Uterus (tissue), 4 donors: ENCODE results near the gene CLTB. TPM values are rescaled to one million over a fixed set of nuclear protein-coding genes. Genes with fewer than 3 reads are reported as not detected.

Experiments used
- DNase-seq, 2 donors: peaks; one replicate each; pipeline ENCODE4 v3.0.0-alpha.2; 2019 to 2020
- H3K27ac ChIP-seq, 2 donors: fragments of 200-600 bp; sonication (generic); 1 replicate in 1 of 2; 2 replicates in 1 of 2; pipeline ENCODE4 v1.5.1; 2016 to 2018
- H3K27me3 ChIP-seq, 2 donors: fragments of 200-600 bp; sonication (generic); one replicate each; pipeline ENCODE4 v1.5.1; 2018 to 2019; ENCODE audit warnings: control low read depth in 1 of 2
- H3K36me3 ChIP-seq, 2 donors: fragments of 200-600 bp; sonication (generic); one replicate each; pipeline ENCODE4 v1.5.1; 2019; ENCODE audit warnings: control low read depth in 1 of 2
- H3K4me1 ChIP-seq, 2 donors: fragments of 200-600 bp; sonication (generic); one replicate each; pipeline ENCODE4 v1.5.1; 2018 to 2019; ENCODE audit warnings: control low read depth in 1 of 2
- H3K4me3 ChIP-seq, 2 donors: fragments of 200-600 bp; sonication (generic); 1 replicate in 1 of 2; 2 replicates in 1 of 2; pipeline ENCODE4 v1.5.1; 2018 to 2019; ENCODE audit warnings: mild to moderate bottlenecking in 1 of 2
- H3K9me3 ChIP-seq, 2 donors: fragments of 200-600 bp; sonication (generic); one replicate each; pipeline ENCODE4 v1.5.1; 2019; ENCODE audit warnings: control low read depth in 1 of 2
- POLR2A ChIP-seq, 2 donors: fragments of 450-650 bp; IDR thresholded peaks; one replicate each; pipeline ENCODE4 v1.6.1; 2016; ENCODE audit warnings: antibody characterized with exemption in 2 of 2, mild to moderate bottlenecking in 1 of 2, moderate library complexity in 1 of 2
- intact Hi-C: fragments of 100-400 bp; cut with DNase I; formaldehyde crosslinking; loops from one replicate; pipeline ENCODE4 v1.15.1; 2023; ENCODE audit warnings: low total_unique reads
- total RNA-seq, 4 donors: library from RNA; depleted of rRNA in 3 of 4; stranded (reverse); fragments of >200 nt in 3 of 4; gene quantifications; one replicate each; pipeline versions ENCODE4 v1.1.0 to v1.2.4, GENCODE V29; 2014 to 2023
- TF ChIP-seq, protein P1 (sequence below), 4 experiments: fragments of 200-600 bp in 2 of 4; fragments of 450-650 bp in 2 of 4; sonication (generic) in 2 of 4; IDR thresholded peaks; one replicate each; pipeline ENCODE4 v1.5.1; 2016 to 2019; ENCODE audit warnings: antibody characterized with exemption in 4 of 4, mild to moderate bottlenecking in 2 of 4, moderate library complexity in 1 of 4
- donor health status: DM: yes; HTN: yes; CAD: no.

The CLTB gene
- total RNA-seq, 4 donors from 2014 or later = 34.7 to 162 (median 63.4) TPM

DNA sequence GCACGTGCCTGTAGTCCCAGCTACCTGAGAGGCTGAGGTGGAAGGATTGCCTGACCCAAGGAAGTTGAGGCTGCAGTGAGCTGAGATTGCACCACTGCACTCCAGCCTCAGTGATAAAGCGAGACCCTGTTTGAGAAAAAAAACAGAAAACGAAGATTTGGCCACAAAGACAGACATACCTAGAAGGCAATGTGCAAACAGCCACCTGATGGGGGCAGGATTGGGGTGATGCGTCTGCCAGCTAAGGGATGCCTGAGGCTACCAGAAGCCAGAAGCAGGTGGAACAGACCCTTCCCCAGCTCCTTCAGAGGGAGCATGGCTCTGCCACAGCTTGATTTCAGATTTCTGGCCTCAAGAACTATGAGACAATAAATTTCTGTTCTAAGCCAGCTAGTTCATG is 24.9 kb downstream of the CLTB start:
- TF ChIP-seq, protein P1, sequence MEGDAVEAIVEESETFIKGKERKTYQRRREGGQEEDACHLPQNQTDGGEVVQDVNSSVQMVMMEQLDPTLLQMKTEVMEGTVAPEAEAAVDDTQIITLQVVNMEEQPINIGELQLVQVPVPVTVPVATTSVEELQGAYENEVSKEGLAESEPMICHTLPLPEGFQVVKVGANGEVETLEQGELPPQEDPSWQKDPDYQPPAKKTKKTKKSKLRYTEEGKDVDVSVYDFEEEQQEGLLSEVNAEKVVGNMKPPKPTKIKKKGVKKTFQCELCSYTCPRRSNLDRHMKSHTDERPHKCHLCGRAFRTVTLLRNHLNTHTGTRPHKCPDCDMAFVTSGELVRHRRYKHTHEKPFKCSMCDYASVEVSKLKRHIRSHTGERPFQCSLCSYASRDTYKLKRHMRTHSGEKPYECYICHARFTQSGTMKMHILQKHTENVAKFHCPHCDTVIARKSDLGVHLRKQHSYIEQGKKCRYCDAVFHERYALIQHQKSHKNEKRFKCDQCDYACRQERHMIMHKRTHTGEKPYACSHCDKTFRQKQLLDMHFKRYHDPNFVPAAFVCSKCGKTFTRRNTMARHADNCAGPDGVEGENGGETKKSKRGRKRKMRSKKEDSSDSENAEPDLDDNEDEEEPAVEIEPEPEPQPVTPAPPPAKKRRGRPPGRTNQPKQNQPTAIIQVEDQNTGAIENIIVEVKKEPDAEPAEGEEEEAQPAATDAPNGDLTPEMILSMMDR (IDR thresholded peaks at IDR 0.05) = no peak
- TF ChIP-seq POLR2A (IDR thresholded peaks at IDR 0.05) = no peak
- no peak overlapping the region for H3K4me3 ChIP-seq
- no peak overlapping the region for H3K27ac ChIP-seq
- DNase-seq = no peak
- H3K4me1 ChIP-seq = peaks cover 0 to 5% of the 10 kb centered on the region in 2 donors
- no peaks in the 10 kb centered on the region for H3K9me3 ChIP-seq
- H3K36me3 ChIP-seq = no peaks in the 10 kb centered on the region
- no peaks in the 10 kb centered on the region for H3K27me3 ChIP-seq
- intact Hi-C loops = no loop called here

GRCh38 chr5:176389135-176390123 is 26.9 kb downstream of the CLTB start:
- DNase-seq = no peak
- intact Hi-C loops = no loop called here
- Histone ChIP-seq H3K9me3 (no peaks in the 10 kb centered on the region), H3K27ac (peak overlapping the region; percentile 96 to 99), H3K27me3 (no peaks in the 10 kb centered on the region), H3K36me3 (no peaks in the 10 kb centered on the region), H3K4me3 (peak overlapping the region; percentile 89 to 97), H3K4me1 (peaks cover 0 to 5% of the 10 kb centered on the region in 2 donors)
- TF ChIP-seq POLR2A (IDR thresholded peaks at IDR 0.05) = peak; percentile 64 to 69
- TF ChIP-seq, protein P1 (IDR thresholded peaks at IDR 0.05) = no peak

- TF ChIP-seq, protein P1 (IDR thresholded peaks at IDR 0.05) = peak in 2 of 4 experiments; percentile 22 to 53
- no peak for TF ChIP-seq POLR2A (IDR thresholded peaks at IDR 0.05)
- Histone ChIP-seq H3K4me1 (peaks cover 0 to 5% of the 10 kb centered on the region in 2 donors), H3K27ac (peak within 1 kb of the TSS; percentile 96 to 99), H3K4me3 (peak within 1 kb of the TSS; percentile 89 to 97), H3K36me3 (no peaks in the 10 kb centered on the region), H3K27me3 (no peaks in the 10 kb centered on the region), H3K9me3 (no peaks in the 10 kb centered on the region)
- intact Hi-C loops = no loop called here
- peak; percentile 98 to 100 for DNase-seq
Measured at GRCh38 chr5:176388444-176389134, 27.8 kb downstream of the CLTB start, which contains the start of the genes HIGD2A and NOP16. Gene HIGD2A (plus strand): TSS chr5:176388751. CDS start chr5:176388820, 69 bp downstream. Gene NOP16 (minus strand): TSS chr5:176388598. CDS start chr5:176388539, 59 bp downstream.

DNA sequence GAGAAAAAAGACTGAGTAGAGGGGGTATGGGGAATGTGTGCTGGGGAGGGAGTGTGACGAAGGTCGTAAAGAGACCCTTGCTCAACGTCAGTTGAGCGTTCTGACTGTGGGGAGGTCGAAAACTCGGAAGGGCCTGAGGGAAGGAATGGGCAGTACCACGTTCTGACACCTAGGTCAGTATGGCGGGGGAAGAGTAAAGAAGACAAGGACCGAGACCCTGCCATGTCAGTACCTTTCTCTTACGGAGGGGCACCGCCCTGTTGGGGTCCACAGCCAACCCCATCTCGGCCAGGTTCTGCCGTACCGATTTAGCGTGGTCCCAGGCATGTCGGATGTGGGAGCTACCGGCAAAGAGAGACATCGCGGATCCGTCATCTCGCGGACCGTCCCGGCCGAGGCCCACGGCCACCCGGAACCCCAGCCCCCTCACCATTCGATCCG is 28.3 kb downstream of the CLTB start:
- intact Hi-C loops = no loop called here

More for the DNA sequence above, 28.3 kb downstream of the CLTB start:
- peak in 1 of 2 donors; percentile 31 for DNase-seq
- Histone ChIP-seq H3K4me1 (peaks cover 0 to 5% of the 10 kb centered on the region in 2 donors), H3K9me3 (no peaks in the 10 kb centered on the region), H3K27me3 (no peaks in the 10 kb centered on the region), H3K4me3 (peak overlapping the region; percentile 89 to 97), H3K27ac (peak overlapping the region; percentile 96 to 99), H3K36me3 (no peaks in the 10 kb centered on the region)
- no peak for TF ChIP-seq POLR2A (IDR thresholded peaks at IDR 0.05)
- TF ChIP-seq, protein P1 (IDR thresholded peaks at IDR 0.05) = no peak
